ENCODE measurements around the gene ANKRD10.
"Not testable (repeated sequence)": the region's sequence is repeated elsewhere in the genome, so short reads cannot be mapped to it uniquely, and the experiment has no call there.

ANKRD10 gene

GRCh38 chr13:110915057-110915873, at the start of gene ANKRD10:
Gene ANKRD10, minus strand, starts transcription at chr13:110915069. Its CDS starts 135 bp downstream, at chr13:110914934.
- DNase-seq (ENCODE audit: low spot score), result peak; percentile 98

DNA sequence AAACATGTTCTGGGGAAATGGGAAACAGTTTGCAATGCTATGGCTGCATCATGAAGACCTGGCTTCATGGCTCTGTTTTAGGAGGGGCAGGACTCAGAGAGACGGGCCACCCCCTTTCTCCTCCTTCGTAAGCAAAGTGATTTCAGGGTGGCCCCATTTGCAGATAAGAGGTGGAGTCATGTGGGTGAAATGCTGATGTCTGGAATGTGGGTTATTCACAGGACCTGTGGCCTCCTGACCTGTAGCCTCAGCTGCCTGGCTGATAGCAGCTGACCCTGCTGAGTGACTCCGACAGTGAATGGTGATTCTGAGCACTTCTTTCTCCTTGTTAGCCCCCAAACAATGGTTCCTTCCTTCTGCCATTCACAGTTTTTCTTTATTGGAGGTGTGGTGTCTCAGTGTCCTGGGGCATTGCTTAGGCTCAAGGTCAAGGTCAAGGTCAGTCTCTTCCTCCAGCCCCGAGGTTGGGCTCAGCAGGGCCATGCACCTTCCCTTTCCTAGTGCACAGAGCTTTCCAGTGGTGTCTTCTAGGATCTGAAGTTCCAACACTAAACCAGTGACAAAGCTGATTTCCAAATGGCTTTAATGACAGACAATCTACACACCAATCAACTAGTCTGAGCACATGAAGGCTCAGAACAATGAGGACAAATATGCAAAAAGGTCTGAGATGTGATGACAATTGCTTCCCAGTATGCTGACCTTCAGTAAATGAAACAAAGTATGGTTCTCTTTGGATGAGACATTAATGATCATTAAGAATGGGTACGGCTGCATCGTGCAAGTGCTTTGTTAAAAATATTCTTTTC, 49.6 kb upstream of the ANKRD10 start:
- DNase-seq (ENCODE audit: low spot score), result no peak

DNA sequence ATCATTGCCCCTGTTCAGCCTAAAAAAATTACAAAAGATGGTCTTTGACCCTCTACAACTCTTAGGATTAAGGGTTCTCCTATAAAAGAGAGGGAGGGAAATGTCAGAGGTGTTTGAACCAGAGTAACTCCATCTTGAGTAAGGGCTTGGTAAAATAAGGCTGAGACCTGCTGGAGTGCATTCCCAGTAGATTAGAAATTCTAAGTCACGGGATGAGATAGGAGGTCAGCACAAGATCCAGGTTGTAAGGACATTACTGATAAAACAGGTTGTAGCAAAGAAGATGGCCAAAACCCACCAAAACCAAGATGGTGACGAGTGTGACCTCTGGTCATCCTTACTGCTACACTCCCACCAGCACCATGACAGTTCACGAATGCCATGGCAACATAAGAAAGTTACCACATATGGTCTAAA, 48.7 kb upstream of the ANKRD10 start:
- no peak for DNase-seq (ENCODE audit: low spot score)

DNA sequence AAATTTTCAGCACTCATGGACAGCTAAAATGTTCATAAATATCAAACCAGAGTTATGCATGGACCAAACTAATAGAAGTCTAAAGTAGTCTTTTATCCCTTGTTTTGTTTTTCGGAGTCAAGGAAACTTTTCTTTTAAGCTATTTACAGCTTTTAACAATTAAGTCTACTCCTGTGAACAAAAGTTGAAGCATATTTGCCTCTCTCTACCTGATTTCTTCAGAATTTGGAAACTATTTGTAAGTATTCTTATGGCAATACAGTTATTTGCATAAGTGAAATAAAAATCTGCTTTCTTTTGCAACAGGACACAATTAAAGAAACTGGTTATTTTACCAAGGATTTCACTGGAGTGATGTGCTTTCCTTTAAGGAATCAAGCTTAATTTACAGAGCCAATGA, 47.1 kb upstream of the ANKRD10 start:
- DNase-seq (ENCODE audit: low spot score), result no peak

DNA sequence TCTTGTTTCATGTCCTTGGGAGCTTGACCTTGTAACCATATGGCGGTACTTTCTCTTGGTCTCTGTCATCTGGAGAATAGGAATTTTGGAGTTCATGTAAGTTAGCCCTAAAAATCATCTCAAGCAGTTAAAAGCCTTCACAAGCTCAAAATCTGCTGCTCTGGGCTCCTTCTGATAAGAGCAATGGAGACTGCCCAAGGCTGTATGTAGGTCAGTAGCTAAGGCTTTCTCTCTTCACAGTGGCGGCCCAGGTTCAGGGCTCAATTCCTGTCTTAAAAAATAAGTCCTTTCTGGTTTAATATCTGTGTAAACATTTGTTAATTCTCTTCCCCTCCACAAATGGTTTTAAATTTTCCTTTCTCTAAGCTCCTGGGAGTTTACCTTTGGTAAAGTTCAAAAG, 45.3 kb upstream of the ANKRD10 start:
- DNase-seq (ENCODE audit: low spot score), result no peak

GRCh38 chr13:110957931-110958330, 43.1 kb upstream of the ANKRD10 start:
- no peak for DNase-seq (ENCODE audit: low spot score)

- no peak for DNase-seq (ENCODE audit: low spot score)
Observed at GRCh38 chr13:110957181-110957884, 42.5 kb upstream of the ANKRD10 start.

DNA sequence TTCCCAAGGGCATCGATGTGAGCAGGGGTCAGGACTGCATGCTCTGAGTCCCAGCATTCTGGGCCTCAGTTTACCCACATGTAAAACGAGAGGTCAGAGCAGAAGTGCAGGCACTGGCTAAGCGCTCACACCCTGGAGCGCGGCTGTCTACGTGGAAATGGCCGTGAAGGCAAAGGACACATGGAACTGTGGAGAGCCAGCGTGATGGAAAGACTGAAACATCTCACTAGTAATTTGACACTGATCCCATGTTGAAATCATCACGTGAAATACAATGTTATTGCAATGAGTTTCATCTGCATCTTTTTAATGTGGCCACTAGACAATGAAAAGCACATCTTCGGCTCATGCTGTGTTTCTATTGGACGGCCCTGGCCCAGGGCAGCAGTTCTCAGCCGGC, 41.3 kb upstream of the ANKRD10 start:
- not testable (repeated sequence) for DNase-seq (ENCODE audit: low spot score)

DNA sequence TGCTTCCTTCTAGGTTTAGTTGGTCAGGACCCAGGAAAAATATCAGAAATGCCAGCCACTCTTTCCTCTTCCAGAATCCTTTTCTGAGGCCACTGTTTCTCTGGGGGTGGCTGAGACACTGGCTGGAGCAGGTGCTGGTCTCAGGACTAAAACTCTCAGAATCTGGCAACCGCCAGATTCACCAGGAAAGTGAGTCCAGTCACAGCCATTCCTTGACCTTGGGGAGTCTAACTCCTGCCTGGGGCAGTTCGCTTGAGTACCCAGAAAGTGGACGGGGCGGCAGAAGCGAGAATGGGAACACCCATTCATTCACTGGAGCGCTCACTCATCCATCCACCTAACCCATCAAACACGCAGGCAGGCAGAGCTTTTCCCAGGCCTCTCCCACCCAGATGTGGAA, 40.7 kb upstream of the ANKRD10 start:
- not testable (repeated sequence) for DNase-seq (ENCODE audit: low spot score)

- DNase-seq (ENCODE audit: low spot score), result peak; percentile 83
Observed at GRCh38 chr13:110955072-110955503, 40.2 kb upstream of the ANKRD10 start.

DNA sequence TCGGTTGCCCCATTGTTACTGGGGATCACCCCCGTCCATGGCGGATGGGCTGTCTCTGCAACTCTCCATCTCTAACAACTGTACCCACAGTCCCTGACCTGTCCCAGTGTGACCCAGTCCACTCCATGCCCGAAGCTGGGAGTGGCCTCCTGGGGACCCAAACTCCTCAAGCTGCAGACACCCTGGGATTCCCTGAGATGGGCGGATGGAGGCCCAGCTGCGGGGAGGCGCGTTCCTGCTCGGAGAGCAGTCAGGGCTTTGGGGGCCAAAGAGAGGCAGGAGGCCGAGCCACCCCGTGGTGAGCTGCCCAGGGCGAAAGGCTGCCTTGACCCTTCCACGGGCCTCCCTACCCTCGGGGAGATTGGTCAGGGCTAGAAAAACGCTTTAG, 39.7 kb upstream of the ANKRD10 start:
- DNase-seq (ENCODE audit: low spot score), result not testable (repeated sequence)

DNA sequence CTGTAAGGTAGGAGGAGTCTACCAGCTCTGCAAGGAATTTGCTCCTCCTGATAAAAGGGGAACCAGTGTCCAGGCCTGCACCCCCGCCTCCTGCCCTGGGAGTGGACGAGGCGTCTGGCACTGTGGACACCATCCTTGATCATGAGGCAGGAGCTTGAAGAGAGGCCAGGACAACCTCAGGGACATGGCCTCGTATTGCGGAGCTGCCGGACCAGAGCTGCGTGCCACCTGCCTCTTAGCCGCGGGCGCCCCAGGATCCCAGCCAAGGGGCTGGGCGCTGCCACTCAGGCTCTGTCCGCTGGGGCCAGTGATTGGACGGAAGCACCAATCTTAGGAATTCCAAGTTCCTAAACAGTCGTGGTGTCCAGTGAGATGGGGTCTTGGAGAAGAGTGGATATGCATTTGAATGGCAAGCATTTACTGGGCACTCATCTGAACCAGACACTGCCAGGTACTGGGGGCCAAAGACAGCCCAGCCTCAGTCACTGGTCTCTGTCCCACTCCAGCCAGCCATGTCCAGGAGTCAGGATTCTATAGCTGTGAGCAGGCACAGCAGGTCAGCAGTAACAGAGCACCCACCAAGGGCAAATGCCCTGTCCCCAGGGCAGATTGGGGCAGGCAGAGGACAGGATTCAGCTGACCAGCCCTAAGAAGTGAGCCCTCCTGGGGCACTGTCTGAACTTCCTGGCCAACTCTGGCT, 39.1 kb upstream of the ANKRD10 start:
- no peak for DNase-seq (ENCODE audit: low spot score)

DNA sequence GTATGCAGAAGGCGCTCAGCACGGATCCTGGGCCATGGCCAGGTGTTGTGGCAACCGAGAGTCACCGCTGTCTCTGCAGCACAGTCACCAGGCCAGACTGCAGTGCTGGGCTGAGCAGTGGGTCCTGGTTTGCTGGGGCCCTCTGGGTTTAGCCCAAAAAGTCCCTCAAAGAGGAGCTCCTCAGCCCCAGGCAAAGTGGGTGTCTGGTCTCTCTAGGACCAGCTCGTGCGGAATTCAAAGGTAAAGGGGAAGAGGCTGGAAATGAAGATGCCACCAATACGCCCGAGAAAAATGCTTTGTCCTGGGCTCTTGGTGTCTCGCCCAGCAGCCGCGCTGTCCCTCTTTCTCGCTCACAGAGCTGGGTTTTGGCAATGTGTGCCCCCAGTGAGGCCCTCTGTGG, 38.5 kb upstream of the ANKRD10 start:
- no peak for DNase-seq (ENCODE audit: low spot score)

DNA sequence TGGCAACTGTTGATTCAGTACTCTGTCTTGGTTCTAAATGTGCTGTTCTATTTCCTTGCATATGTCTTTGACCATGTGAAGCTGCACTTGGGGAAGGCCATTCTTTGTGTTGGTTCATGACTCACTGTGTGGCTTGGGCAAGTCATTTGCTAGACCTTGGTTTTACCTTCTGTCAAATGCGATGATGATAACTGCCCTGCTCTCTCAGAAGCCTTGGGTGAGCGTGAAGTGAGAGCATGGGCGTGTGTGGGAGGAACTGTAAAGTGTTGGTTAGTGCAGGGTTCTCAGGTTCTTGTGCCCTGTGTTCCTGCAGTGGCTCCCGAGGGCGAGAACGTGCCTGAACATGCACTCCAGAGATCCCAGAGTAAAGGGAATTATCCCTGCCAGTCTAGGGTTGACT, 37.3 kb upstream of the ANKRD10 start:
- DNase-seq (ENCODE audit: low spot score), result not testable (repeated sequence)

DNA sequence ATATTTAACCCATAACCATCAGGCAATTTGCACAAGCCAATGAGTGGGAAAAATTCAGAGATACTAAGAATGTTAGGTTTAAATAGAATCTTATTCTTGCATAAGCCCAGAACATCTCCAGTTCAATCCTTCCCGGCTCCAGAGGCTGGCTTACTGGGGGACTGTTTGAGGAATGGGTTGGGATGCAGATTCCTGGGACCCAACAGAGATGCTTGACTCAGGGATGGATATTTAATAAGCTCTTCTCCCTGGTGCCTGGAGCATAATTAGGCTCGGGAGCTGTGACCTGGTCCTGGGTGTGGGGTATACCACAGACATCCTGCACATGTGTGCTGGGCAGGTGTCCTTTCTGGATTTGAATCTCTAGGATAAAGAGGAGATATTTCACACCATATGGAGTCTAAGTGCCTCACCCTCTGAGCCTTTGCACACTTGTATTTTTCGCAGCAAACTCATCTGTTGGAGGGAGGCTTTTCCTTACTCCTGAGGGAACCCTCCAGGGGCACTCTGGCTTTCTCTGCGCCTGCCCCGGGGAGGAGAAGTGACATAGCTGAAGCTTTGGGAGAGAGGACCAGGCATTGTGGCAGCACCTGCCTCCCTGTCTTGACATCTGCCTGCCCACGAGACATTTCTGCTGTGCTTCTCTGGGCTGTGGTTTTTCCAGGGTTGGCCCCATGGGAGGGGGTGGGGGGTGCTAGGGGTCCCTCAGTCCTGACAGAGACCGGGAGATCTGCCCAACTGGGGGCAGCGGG, 36.1 kb upstream of the ANKRD10 start:
- DNase-seq (ENCODE audit: low spot score), result no peak

- DNase-seq (ENCODE audit: low spot score), result no peak
Observed at GRCh38 chr13:110950356-110950755, 35.5 kb upstream of the ANKRD10 start.

DNA sequence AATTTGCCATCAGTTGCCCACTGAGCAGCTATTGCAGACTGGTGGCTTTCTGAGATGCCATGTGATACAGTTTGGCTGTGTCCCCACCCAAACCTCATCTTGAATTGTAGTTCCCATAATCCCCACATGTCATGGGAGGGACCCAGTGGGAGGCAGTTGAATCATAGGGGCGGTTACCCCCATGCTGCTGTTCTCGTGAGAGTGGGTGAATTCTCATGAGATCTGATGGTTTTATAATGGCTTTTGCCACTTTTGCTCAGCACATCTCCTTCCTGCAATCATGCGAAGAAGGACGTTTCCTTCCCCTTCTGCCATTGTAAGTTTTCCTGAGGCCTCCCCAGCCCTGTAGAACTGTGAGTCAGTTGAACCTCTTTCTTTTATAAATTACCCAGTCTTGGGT, 34.8 kb upstream of the ANKRD10 start:
- no peak for DNase-seq (ENCODE audit: low spot score)

DNA sequence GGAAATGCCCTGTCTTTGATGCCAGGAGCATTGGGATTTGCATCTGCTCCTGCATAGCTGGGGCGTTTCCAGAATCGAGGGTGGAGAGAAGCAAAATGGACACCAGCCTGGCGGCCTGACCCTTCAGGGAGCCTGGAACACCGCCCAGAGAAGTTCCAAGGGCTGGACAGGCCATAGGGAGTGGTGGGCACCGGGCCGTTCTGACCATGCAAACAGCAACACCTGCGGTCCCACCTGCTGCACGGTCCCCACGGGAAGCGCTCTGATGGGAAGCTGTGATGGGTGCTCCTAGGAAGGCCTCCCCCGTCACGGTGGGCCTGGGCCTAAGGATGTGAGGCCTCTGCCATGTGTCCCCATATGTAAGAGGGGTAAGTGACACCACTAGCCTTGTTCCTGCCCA, 34.2 kb upstream of the ANKRD10 start:
- no peak for DNase-seq (ENCODE audit: low spot score)

GRCh38 chr13:110947338-110947737, 32.5 kb upstream of the ANKRD10 start:
- DNase-seq (ENCODE audit: low spot score), result not testable (repeated sequence)

- DNase-seq (ENCODE audit: low spot score), result no peak
Observed at GRCh38 chr13:110945928-110946570, 31.2 kb upstream of the ANKRD10 start.
